ENCODE data around the gene RPRD1B.

- TF ChIP-seq, protein P1, sequence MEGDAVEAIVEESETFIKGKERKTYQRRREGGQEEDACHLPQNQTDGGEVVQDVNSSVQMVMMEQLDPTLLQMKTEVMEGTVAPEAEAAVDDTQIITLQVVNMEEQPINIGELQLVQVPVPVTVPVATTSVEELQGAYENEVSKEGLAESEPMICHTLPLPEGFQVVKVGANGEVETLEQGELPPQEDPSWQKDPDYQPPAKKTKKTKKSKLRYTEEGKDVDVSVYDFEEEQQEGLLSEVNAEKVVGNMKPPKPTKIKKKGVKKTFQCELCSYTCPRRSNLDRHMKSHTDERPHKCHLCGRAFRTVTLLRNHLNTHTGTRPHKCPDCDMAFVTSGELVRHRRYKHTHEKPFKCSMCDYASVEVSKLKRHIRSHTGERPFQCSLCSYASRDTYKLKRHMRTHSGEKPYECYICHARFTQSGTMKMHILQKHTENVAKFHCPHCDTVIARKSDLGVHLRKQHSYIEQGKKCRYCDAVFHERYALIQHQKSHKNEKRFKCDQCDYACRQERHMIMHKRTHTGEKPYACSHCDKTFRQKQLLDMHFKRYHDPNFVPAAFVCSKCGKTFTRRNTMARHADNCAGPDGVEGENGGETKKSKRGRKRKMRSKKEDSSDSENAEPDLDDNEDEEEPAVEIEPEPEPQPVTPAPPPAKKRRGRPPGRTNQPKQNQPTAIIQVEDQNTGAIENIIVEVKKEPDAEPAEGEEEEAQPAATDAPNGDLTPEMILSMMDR (IDR thresholded peaks at IDR 0.05): no peak
- TF ChIP-seq EZH2 (IDR thresholded peaks at IDR 0.05) (no peak), EZH2phosphoT487 (IDR thresholded peaks at IDR 0.05) (no peak)
Observed at GRCh38 chr20:38052870-38053269, 19.3 kb downstream of the RPRD1B start.
